ENCODE measurements around the gene PPP1R3F.
"Not testable (repeated sequence)": the region's sequence is repeated elsewhere in the genome, so short reads cannot be mapped to it uniquely, and the experiment has no call there.

The PPP1R3F gene

DNA sequence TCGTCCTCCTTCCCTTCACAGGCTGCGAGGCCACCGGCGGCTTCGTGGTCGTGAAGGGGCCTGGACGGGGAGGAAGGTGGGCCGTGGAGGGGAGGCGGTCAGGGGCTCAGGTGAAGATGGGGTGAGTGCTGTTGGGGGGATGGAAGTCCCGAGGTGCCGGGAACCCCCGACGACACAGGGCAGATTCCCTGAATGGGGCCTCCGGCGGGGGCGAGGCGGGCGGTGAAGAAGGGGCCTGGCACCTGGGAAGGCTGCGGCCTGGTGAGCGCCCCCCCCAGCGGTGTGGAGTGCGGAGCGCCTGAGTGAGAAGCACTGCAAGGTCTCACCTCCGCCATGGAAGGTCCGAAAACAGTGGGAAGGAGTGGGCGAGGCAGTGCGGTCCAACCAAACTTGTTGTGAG, 52.7 kb downstream of the PPP1R3F start:
- not testable (repeated sequence) for DNase-seq

DNA sequence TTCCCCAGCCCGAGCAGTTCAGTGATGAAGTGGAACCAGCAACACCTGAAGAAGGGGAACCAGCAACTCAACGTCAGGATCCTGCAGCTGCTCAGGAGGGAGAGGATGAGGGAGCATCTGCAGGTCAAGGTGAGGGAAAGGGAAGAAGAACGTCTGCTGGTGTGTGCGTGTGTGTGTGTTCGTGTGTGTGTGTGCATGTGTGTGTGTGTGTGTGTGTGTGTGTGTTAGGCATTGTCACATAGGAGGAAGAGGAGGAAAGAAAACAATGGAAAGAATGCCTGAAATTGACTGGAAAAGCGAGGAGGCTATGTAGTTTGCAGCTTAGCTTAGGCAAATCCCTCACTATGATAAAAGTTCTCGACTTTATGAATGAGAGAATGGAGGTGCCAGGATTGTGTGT, 54.1 kb downstream of the PPP1R3F start:
- DNase-seq, result not testable (repeated sequence)

DNA sequence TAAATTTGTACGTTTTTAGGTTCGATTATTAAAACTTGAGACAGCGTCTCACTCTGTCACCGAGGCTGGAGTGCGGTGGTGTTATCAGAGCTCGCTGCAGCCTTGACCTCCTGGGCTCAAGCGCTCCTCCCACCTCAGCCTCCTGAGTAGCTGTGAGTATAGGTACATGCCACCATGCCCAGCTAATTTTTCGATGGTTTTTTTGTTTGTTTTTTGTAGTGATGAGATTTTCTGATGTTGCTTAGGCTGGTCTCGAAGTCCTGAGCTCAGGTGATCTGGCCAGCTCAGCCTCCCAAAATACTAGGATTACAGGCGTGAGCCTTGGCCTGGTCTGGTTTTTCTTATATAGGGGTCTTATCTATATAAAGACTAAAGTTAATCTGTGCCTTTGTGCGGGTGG, 60.8 kb downstream of the PPP1R3F start:
- not testable (repeated sequence) for DNase-seq

DNA sequence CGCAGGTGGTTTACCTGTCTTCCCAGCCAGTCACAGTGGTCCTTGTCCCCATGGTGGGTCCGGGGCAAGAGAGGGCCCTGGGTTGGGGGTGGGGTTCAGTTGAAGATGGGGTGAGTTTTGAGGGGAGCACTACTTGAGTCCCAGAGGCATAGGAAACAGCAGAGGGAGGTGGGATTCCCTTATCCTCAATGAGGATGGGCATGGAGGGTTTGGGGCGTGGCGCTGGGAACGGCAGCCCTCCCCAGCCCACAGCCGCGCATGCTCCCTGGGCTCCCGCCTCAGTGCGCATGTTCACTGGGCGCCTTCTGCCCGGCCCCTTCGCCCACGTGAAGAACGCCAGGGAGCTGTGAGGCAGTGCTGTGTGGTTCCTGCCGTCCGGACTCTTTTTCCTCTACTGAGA, 61.7 kb downstream of the PPP1R3F start, which contains the start of gene GAGE13:
Gene GAGE13 (plus strand): TSS at position 301 of the 400 bp plus-strand sequence. CDS start 1,156 bp downstream, outside the sequence.
- not testable (repeated sequence) for DNase-seq

DNA sequence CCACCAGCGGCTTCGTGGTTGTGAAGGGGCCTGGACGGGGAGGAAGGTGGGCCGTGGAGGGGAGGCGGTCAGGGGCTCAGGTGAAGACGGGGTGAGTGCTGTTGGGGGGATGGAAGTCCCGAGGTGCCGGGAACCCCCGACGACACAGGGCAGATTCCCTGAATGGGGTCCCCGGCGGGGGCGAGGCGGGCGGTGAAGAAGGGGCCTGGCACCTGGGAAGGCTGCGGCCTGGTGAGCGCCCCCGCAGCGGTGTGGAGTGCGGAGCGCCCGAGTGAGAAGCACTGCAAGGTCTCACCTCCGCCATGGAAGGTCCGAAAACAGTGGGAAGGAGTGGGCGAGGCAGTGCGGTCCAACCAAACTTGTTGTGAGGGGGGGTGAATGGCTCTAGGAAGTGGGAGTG, 62.2 kb downstream of the PPP1R3F start:
- DNase-seq, result not testable (repeated sequence)

Measured in islet precursor cell (in vitro differentiated cells).